ENCODE results near the gene NFX1. TPM values are rescaled to one million over a fixed set of nuclear protein-coding genes. Genes with fewer than 3 reads are reported as not detected.

The NFX1 gene
- total and polyA plus RNA-seq, 10 of the 15 experiments (the other 5 are each of a cell fraction or from before 2014, with no cell fraction given): 11.9 to 45.1 (median 36.1) TPM

- no peak for TF ChIP-seq SIX5 (IDR thresholded peaks at IDR 0.05; ENCODE audit: low read depth, low read length, severe bottlenecking)
- no peak for TF ChIP-seq RAD51 (IDR thresholded peaks at IDR 0.05)
- no peak for TF ChIP-seq CEBPB (IDR thresholded peaks at IDR 0.05; ENCODE audit: borderline replicate concordance in 1 of 2, low read depth in 2 of 2, low read length in 2 of 2)
- no peak for TF ChIP-seq USF1 (IDR thresholded peaks at IDR 0.05; ENCODE audit: borderline replicate concordance, extremely low read length, insufficient read depth, low read depth, low read length)
- no peak for TF ChIP-seq FOXK2 (IDR thresholded peaks at IDR 0.05)
- TF ChIP-seq SMAD5 (IDR thresholded peaks at IDR 0.05; ENCODE audit: low read depth): 0 out of 2 replicates have a peak, but pooled peaks have one; percentile 37
- TF ChIP-seq EED (IDR thresholded peaks at IDR 0.05; ENCODE audit: low read depth): 0 out of 2 replicates have a peak, but pooled peaks have one; percentile 35
These were observed 41.1 kb upstream of the NFX1 start (continued) for GRCh38 chr9:33249087-33249658.

GRCh38 chr9:33249983-33250382 is 40.3 kb upstream of the NFX1 start:
- FAIRE-seq (no peak), ATAC-seq (peak; percentile 10; the same call in 2 of the 3 replicates), DNase-seq (ENCODE audit: low read depth, low spot score) (no peak)
- Histone ChIP-seq H3K27me3 (replicated peaks in 1 of 2; ENCODE audit: control insufficient read depth in 2 of 2, insufficient read depth in 2 of 2, low read length in 1 of 2) (no peaks in the 10 kb centered on the region), H3K9ac (ENCODE audit: control insufficient read depth, insufficient read depth, low read length) (no peak overlapping the region; the same call in 1 of the 2 replicates), H3K27ac (ENCODE audit: control insufficient read depth, insufficient read depth) (no peak overlapping the region), H3K79me2 (ENCODE audit: control insufficient read depth, insufficient read depth, low read length) (no peaks in the 10 kb centered on the region), H3K4me3 (no peak overlapping the region), H3K36me3 (ENCODE audit: control insufficient read depth in 2 of 2, insufficient read depth in 2 of 2, low read length in 1 of 2) (peaks cover 8 to 13% of the 10 kb centered on the region in 2 experiments), H3K9me3 (replicated peaks; ENCODE audit: control insufficient read depth, insufficient read depth, low read length) (no peaks in the 10 kb centered on the region), H3K4me1 (ENCODE audit: control insufficient read depth, insufficient read depth, low read length) (peaks cover 16% of the 10 kb centered on the region), H4K20me1 (ENCODE audit: control insufficient read depth, insufficient read depth) (no peaks in the 10 kb centered on the region), H2AFZ (ENCODE audit: control insufficient read depth, low read depth, low read length) (no peak overlapping the region), H3K4me2 (ENCODE audit: control insufficient read depth, insufficient read depth) (no peak overlapping the region)
- no TSS peak for BruUV-seq (replicated peaks)
- ChIA-PET RAD21 (ENCODE audit: unreplicated experiment) (no interaction called here), POLR2A (no interaction called here), SMC1A (ENCODE audit: uncharacterized antibody, unreplicated experiment) (no interaction called here), CTCF (no interaction called here)
- in situ Hi-C loops (cut with MboI): loop anchor here (5.0 kb wide), 1 partner anchor 47 kb away; no protein-coding TSS in a partner anchor
- 64% methylated on average over 2 of the region's 2 CpGs for WGBS (ENCODE audit: insufficient coverage, insufficient replicate concordance, low lambda C conversion rate, missing lambda C conversion rate)
- intact Hi-C loops (cut with micrococcal nuclease; ENCODE audit: unreplicated experiment): no loop called here
- TF ChIP-seq SMAD1 (IDR thresholded peaks at IDR 0.05; ENCODE audit: low read depth, partially characterized antibody) (no peak), NBN (IDR thresholded peaks at IDR 0.05) (no peak), HDGF (IDR thresholded peaks at IDR 0.05) (no peak), CEBPZ (IDR thresholded peaks at IDR 0.05; ENCODE audit: low read depth, low read length) (no peak), YBX1 (IDR thresholded peaks at IDR 0.05) (no peak), MTA2 (IDR thresholded peaks at IDR 0.05; ENCODE audit: low read depth) (no peak)

Data from GM12878 (cell line).